WERI-Rb-1 (cell line): Measurements from ENCODE around the gene GCLM.

Experiments used
- DNase-seq: peaks from one replicate; pipeline ENCODE4 v3.0.0-alpha.2; 2020
- H3K27ac ChIP-seq: fragments of 250-450 bp; sonication (Bioruptor Pico); 2 replicates; pipeline ENCODE4 v1.5.1; 2020; ENCODE audit warnings: mild to moderate bottlenecking, moderate library complexity
- H3K27me3 ChIP-seq: fragments of 250-450 bp; sonication (Bioruptor Pico); 2 replicates; pipeline ENCODE4 v1.5.1; 2021; ENCODE audit warnings: mild to moderate bottlenecking, low read depth, moderate library complexity; ENCODE audit not compliant: insufficient read depth, severe bottlenecking
- H3K36me3 ChIP-seq: fragments of 250-450 bp; sonication (Bioruptor Pico); 2 replicates; pipeline ENCODE4 v1.5.1; 2020; ENCODE audit warnings: mild to moderate bottlenecking, moderate library complexity
- H3K4me3 ChIP-seq: 2 replicates; pipeline ENCODE4 v1.5.1; 2011; ENCODE audit warnings: low read depth, mild to moderate bottlenecking, control low read depth, low read length
- H3K9me3 ChIP-seq: fragments of 250-450 bp; sonication (Bioruptor Pico); 2 replicates; pipeline ENCODE4 v1.5.1; 2021; ENCODE audit warnings: mild to moderate bottlenecking, moderate library complexity; ENCODE audit not compliant: severe bottlenecking
- CTCF ChIP-seq: IDR thresholded peaks from 2 replicates; pipeline ENCODE4 v1.5.1; 2011; ENCODE audit warnings: low read depth, mild to moderate bottlenecking, control low read depth, inconsistent platforms, low read length

Gene GCLM

GRCh38 chr1:93904228-93904627 is 5.0 kb downstream of the GCLM start:
- no peak for DNase-seq
- Histone ChIP-seq H3K27me3 (no peaks in the 10 kb centered on the region), H3K4me3 (no peak overlapping the region), H3K36me3 (peaks cover 12% of the 10 kb centered on the region; the same call in 1 of the 2 replicates), H3K9me3 (no peaks in the 10 kb centered on the region), H3K27ac (no peak overlapping the region)
- no peak for TF ChIP-seq CTCF

GRCh38 chr1:93900723-93901504 is 8.3 kb downstream of the GCLM start:
- Histone ChIP-seq H3K27me3 (no peaks in the 10 kb centered on the region), H3K36me3 (peaks cover 20% of the 10 kb centered on the region), H3K9me3 (no peaks in the 10 kb centered on the region), H3K4me3 (no peak overlapping the region), H3K27ac (no peak overlapping the region)
- TF ChIP-seq CTCF: no peak
- DNase-seq: no peak

DNA sequence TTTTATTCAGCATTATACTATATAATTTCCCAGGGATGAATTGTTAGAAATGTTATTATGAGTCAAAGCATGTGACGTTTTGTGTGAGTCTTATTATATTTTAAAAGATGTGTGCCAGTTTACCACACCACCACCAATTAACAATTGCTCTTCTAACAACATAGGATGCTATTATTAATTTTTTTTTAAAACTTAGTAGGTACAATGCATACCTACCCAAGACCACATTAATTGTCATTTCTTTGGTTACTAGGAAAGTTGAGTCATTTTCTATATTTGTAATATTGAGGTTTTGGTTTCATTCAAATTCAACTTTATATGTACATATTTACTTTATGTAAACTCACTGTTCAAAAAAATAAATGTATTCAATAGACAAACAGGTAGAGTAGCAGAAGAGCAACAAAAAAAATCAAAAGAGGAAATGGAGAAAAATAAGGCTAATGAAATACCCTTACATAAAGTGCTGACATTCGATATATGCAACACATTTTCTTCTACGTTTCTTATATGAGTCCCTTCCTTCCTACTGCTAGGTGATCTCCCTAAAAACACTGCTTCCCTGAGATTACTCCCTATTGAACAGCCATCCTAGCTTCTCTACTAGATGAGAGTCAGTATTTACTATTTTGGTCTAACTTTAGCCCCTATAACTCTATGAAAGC is 9.6 kb downstream of the GCLM start:
- H3K27ac ChIP-seq: no peak overlapping the region
- no peaks in the 10 kb centered on the region for H3K9me3 ChIP-seq
- TF ChIP-seq CTCF: no peak
- H3K36me3 ChIP-seq: peaks cover 21% of the 10 kb centered on the region
- no peak overlapping the region for H3K4me3 ChIP-seq
- H3K27me3 ChIP-seq: no peaks in the 10 kb centered on the region
- no peak for DNase-seq

- no peak overlapping the region for H3K4me3 ChIP-seq
- H3K36me3 ChIP-seq: peaks cover 6% of the 10 kb centered on the region
These were observed 20.3 kb downstream of the GCLM start for GRCh38 chr1:93888900-93889299.

GRCh38 chr1:93882269-93882668 is 27.0 kb downstream of the GCLM start:
- no peak for DNase-seq
- H3K4me3 ChIP-seq: no peak overlapping the region
- no peaks in the 10 kb centered on the region for H3K9me3 ChIP-seq
- H3K36me3 ChIP-seq: peaks cover 9% of the 10 kb centered on the region
- no peak overlapping the region for H3K27ac ChIP-seq
- H3K27me3 ChIP-seq: no peaks in the 10 kb centered on the region
- no peak for TF ChIP-seq CTCF

More at GRCh38 chr1:93888900-93889299, 20.3 kb downstream of the GCLM start:
- H3K9me3 ChIP-seq: no peaks in the 10 kb centered on the region
- H3K27ac ChIP-seq: no peak overlapping the region
- no peaks in the 10 kb centered on the region for H3K27me3 ChIP-seq
- TF ChIP-seq CTCF: no peak
- no peak for DNase-seq

DNA sequence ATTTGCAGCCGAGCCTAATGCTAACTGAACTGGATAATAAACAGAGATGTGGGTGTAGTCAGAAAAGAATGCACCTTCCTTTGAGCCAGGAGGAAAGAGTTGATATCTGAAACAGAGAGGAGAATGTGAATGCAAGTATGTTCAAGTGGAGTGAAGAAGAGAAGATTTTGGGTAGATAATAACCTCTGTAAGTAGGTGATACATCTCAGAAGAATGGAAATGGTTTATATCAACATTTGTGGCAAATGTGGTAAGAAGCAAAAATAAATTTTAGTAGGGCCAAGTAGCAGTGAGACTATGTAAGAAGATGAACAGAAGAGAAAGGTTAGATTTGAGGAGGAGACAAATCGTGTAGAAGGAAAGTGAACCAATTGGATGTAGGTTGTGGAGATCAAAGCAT is 28.5 kb downstream of the GCLM start:
- DNase-seq: no peak
- no peak overlapping the region for H3K27ac ChIP-seq

More for the DNA sequence above, 28.5 kb downstream of the GCLM start:
- no peak for TF ChIP-seq CTCF
- no peaks in the 10 kb centered on the region for H3K27me3 ChIP-seq
- no peak overlapping the region for H3K4me3 ChIP-seq
- peaks cover 21% of the 10 kb centered on the region for H3K36me3 ChIP-seq
- no peaks in the 10 kb centered on the region for H3K9me3 ChIP-seq
